GM12891 (cell line): ENCODE results near the gene CPSF3.

Source experiments
- POLR2A ChIP-seq: IDR thresholded peaks from 2 replicates; pipeline ENCODE4 v1.6.1; 2011; ENCODE audit warnings: low read depth, low read length, control low read depth
- POLR2AphosphoS5 ChIP-seq: IDR thresholded peaks from 2 replicates; pipeline ENCODE4 v1.6.1; 2011; ENCODE audit warnings: low read depth, low read length, control low read depth
- SPI1 ChIP-seq: IDR thresholded peaks from 2 replicates; pipeline ENCODE4 v1.6.1; 2011; ENCODE audit warnings: low read depth, low read length, control low read depth
- TAF1 ChIP-seq: IDR thresholded peaks from 2 replicates; pipeline ENCODE4 v1.6.1; 2011; ENCODE audit warnings: low read depth, low read length, control low read depth

GRCh38 chr2:9388950-9389911 lies 34.2 kb upstream of the CPSF3 start:
- TF ChIP-seq SPI1 (no peak), POLR2AphosphoS5 (no peak), TAF1 (no peak), POLR2A (no peak)
